ENCODE measurements around the gene TAS2R4.
"Not testable (repeated sequence)": the region's sequence is repeated elsewhere in the genome, so short reads cannot be mapped to it uniquely, and the experiment has no call there.

The TAS2R4 gene, protein sequence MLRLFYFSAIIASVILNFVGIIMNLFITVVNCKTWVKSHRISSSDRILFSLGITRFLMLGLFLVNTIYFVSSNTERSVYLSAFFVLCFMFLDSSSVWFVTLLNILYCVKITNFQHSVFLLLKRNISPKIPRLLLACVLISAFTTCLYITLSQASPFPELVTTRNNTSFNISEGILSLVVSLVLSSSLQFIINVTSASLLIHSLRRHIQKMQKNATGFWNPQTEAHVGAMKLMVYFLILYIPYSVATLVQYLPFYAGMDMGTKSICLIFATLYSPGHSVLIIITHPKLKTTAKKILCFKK
- total RNA-seq: 0.07 to 1.2 (median 0.42) reads per million in 18 experiments

DNA sequence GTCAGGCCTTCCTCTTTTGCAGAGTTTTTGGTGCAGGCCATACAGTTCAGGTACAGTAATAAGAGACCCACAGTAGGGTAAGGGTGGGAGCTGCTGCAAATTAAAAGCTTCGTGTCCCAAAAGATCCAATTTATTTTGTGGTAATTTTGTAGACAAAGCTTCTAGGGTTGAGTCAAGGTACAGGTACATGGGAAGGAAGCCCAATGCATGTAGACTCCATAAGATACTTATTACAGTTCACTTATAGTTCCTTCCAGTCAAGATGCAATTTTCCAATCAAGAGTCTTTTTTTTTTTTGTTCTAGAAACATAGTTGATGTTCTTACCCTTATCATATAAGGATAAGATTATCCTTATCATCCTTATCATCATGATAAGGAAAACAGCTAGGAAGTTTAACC, at the start of gene TAS2R4:
TSS of gene TAS2R4 (plus strand) at position 301 of the 400 bp plus-strand sequence. CDS start 1,815 bp downstream, outside the sequence.
- no peak for DNase-seq

DNA sequence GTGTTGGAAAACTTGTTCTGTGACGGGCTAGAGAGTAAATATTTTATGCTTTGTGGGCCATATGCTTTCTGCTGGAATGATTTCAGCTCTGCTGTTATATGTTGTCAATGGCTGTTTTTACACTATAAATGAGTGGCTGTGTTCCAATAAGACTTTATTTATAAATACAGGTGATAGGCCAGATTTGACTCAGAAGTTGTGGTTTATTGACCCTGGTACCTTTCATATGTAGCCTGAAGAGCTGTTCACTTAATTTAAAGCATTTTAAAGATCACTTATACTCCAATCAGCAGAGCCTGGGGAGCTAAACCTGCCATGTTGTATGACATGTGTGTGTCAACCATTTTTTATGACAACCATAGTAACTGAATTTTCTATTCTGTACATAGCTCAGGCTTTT, 47.5 kb upstream of the TAS2R4 start:
- no peak for DNase-seq

DNA sequence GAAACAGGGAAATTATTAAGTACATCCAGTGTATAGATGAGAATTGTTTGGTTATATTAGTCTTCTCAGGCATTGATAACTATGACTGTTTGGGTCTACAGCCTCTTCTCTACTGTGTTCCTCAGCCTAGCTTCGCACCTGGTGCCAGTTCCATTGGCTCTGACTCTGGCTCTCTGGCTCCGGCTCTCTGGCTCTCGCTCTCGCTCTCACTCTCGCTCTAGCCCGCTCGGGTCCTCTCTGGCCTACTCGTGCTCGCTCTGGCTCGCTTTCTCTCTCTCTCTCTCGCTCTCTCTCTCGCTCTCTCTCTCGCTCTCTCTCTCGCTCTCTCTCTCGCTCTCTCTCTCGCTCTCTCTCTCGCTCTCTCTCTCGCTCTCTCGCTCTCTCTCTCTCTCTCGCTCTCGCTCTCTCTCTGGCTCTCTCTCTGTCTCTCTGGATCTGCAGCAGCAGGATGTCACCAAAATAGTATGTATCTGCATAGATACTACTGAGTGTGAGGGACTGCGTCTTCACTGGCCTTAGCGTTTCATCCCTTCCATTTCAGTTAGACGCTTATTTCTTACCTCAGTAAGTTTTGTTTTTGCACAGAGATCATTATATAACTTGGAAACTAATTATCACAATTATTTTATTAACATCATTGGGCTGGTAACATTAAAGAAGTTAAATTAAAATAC, 44.9 kb upstream of the TAS2R4 start:
- no peak for DNase-seq

DNA sequence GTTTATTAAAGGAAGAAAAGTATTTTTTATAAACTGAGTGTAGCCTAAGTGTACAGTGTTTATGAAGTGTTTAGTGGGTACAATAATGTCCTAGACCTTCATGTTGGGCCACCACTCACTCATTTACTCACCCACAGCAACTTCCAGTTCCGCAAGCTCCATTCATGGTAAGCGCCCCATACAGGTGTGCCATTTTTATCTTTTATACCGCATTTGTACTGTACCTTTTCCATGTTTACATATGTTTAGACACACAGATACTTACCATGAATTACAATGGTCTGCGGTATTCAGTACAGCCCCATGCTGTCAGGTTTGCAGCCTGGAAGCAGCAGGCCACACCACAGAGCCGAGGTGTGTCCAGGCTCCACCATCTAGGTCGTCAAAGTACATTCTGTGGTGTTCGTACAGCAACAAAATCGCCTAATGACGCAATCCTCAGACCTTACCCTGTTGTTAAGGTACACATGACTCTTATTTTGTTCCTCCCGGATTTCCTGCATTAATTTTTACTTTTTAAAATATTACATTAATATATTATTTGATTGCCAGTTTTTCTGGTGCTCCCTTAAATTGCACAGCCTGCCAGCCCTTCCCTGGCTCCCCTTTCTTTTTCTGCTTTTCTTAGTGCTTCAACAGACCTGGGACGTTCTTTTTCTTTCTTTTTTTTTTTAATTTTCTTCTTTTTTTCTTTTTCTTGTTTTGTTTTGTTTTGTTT, 39.2 kb upstream of the TAS2R4 start:
- peak; percentile 13 to 19 for DNase-seq

DNA sequence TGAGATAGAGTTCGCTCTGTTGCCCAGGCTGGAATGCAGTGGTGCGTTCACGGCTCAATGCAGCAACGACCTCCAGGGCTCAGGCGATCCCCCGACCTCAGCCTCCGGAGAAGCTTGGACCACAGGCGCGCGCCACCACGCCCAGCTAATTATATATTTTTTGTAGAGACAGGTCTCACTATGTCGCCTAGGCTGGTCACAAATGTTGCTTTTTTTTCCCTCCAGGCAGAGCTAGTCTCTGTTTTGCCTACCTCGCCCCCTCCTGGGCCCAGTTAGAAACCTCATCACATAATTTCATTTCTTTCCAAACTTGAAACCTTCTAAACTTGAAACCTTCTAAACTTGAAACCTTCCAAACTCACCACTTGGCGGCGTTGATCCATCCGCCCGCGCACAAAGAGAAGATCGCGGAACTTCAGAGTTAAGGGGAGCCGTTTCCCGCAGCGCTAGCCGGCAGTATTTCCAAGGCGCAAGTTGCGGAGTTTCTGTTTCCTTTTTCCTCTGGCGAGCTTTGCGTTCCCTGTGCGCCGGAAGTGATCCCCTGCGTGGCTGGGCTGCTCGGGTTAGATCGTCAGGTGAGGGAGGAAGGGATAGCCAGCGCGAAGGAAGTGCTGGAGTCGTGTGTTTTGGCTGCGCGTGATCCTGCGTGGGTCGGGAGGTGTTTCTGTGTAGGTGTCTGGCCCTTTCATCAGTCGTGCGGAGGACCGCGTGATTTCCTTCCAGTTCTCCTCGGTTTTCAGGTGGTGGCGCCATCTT, 38.5 kb upstream of the TAS2R4 start, which contains the start of gene SSBP1:
TSS of gene SSBP1 (plus strand) at position 523 of the 756 bp plus-strand sequence. CDS start 809 bp downstream, outside the sequence.
- DNase-seq: peak; percentile 98

DNA sequence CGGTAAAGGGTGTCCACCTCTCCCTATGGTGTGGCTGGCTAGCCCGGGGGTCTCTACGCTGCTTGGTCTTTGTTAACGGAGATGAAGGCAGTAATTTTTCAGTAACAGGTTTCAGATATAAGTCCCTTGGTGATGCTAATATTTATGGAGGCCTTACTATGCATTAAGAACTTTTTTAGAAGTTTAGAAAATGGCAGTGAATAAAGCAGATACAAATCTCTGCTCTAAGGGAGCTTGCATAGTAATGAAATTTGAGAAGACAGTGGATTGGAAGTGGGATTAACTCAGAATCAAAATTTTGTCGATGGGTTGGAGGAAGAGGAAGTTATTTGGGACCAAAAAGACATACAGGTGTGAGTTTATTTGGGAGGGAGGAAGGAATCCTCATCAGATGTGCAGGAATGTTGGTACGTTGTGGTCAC, 37.9 kb upstream of the TAS2R4 start:
- no peak for DNase-seq

DNA sequence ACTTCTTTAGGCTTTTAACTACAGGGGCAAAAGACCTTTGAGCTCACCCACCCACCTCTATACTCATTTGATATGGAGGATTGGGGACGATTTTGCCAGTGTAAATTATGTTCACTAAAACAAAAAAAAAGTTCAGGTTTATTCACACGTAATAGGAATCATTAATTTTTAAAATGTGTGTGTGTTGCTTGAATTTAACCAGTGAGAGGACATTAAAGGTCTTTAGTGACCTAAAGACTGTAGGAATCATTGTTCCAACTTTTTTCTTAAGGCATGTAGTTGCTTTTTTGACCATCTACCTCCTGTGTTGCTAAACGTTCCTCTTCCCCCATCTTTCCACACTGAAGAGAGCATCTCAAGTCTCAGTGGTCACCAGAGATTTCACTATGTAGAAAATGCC, 37.2 kb upstream of the TAS2R4 start:
- no peak for DNase-seq

DNA sequence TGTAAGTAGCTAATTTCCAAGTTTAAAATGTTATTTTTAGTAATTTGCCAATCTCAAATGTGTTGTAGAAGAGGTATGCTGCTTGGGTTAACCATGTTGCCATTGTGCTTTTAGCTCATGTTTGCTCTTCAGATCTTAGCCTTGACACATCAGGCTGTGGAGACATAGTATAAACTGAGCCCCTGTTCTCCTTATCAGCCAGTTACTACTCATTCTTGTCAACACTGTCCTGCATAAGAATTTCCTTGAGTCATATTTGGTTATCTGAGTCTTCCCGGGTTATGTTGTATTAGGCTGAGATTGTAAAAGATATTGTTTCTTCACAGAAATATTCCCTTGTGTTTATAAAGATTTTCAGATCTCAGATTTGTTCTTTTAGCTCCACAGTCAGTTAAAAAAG, 34.2 kb upstream of the TAS2R4 start:
- DNase-seq: no peak

DNA sequence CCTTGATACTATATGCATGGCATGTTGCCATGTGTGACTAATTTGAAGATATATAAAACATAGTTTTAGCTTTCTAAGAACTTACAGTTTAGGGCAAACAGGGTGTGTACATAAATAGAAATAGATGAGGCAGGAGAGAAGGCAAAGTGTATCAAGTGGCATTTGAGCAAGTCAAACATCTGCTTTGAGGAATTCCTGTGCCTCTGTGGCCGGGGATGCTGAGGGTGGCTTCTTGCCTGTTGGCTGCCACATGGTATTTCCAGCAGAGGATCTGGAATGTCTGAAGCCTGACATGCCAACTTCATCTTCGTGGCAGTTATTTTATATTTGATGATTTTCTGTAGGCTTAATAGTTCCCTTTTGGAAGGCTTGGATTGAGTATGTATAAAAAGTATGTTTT, 32.3 kb upstream of the TAS2R4 start:
- no peak for DNase-seq

DNA sequence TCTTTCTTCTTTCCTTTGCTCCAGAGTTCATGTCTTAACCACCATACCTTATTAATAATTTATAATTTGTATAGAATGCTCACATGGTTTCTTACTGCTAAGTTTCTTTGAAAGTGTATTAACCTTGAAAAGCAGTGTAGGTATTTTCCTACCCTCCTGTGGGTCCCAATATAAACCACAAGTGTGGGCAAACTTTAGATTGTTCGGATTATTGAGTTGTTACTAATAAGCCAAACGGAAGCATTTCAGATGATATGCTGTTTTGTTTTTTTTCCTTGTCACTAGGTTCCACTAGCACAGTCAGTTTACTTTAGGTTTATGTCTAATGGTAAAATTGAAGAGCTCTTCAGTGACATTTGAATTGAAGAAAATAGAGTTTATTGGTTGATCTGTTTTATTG, 28.1 kb upstream of the TAS2R4 start:
- DNase-seq: no peak

DNA sequence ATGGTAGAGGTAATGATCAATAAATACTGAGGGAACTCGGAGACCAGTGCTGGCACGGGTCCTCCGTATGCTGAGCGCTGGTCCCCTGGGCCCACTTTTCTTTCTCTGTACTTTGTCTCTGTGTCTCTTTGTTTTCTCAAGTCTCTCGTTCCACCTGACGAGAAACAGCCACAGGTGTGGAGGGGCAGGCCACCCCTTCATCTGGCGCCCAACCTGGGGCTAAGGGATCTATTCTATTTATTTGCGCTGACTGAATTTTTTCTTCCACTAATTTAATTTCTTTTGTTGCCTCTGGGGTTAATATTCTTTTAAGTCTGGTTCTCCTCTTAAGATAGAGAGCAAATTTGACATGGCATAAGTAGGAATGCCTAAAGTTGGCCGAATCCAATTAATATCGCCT, 24.6 kb upstream of the TAS2R4 start:
- not testable (repeated sequence) for DNase-seq

DNA sequence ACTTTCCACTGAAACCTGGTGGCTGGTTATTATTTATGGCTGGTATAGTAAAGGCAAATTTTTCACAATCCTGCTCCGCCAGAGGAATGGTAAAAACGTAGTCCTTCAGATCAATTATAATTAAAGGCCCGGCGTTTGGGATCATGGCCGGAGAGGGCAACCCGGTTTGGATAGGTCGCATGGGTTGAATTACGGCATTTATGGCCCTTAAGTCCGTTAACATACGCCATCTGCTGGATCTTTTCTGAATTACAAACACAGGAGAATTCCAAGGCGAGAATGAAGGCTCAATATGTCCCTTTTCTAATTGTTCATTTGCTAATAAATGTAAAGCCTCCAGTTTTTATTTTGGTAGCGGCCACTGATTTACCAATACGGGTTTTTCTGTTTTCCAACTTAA, 23.8 kb upstream of the TAS2R4 start:
- DNase-seq: peak in 1 of 2 donors; percentile 3

DNA sequence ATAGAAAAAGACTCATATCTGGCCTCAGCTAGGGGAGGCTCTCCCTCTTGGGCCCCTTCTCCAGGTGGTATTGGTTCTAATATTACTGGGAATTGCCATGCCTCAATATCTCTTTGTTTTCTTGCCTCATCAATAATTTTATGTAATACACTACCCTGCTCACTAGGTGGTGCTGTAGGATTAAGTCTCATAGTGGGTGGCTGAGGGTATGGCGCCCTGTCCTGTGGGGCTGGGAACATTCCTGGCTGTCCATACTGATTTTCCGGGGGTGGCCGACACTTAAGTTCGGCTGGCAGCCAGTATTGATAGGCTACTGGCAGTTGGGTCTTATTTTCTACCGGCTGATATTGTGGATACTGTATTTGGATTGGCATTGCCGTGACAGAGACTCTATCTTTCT, 21.5 kb upstream of the TAS2R4 start:
- peak; percentile 17 to 49 for DNase-seq

DNA sequence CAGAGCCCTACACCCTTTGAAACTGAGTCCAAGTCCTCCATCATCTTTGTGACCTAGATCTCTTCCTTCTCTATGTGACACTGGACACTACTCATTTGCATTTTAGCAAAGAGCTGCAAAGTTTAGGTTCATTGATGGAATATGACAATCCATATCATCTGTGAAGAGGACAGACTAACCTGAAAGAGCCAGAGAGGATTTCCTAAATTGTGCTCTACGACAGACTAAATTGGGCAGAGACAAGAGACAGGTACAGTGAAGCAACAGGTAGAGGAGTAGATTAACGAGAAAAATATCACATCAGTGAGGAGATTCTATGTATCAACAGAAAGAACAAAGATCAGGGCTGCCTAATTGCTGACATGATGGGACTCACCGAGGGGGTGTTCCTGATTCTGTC, 12.7 kb upstream of the TAS2R4 start, which contains the start of gene TAS2R3:
TSS of gene TAS2R3 (plus strand) at position 301 of the 400 bp plus-strand sequence. CDS start at position 363, 62 bp downstream.
- DNase-seq: no peak

DNA sequence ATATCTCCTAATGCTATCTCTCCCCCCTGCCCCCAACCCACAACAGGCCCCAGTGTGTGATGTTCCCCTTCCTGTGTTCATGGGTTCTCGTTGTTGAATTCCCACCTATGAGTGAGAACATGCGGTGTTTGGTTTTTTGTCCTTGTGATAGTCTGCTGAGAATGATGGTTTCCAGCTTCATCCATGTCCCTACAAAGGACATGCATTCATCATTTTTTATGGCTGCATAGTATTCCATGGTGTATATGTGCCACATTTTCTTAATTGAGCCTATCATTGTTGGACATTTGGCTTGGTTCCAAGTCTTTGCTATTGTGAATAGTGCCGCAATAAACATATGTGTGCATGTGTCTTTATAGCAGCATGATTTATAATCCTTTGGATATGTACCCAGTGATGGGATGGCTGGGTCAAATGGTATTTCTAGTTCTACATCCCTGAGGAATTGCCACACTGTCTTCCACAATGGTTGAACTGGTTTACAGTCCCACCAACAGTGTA, 6.3 kb upstream of the TAS2R4 start:
- not testable (repeated sequence) for DNase-seq

DNA sequence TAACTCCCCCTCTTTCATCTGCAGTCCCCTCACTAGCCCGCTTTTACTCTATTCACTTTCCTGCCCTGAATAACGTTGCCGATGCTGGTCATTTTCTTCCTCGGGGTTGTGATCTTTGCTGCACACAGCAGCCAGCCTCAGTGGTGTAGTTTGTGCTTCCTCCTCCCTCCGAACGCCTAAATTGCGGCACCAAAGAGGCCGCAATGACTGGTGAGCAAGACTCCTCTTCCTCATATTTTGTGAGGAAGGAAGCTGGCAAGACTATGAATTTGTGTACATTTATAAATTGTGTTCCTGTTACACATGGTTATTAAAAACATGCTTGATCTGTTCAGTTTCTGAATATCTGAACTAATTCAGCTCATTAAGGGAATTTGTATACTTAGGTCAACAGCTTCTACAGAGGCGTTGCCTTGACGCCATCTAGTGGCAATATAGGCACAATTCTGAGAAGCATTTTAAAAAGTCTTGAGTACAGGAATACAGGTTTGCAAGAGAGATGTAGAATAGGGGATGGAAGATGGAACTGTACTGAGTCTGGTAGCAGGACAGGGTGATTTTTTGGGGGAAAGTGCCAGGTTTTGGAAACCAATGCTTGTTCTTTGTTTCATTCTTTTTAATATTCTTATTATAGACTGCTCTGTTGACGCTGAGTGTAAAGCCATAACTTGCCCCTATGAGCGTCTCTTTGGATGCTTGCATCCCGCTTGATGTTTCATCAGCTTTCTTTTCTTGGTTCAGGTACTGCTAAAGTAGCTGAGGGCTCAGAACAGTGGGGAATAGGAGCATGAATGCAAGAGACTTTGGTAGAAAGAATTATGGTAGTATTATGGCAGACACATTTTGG, 9.5 kb downstream of the TAS2R4 start:
- peak; percentile 48 to 55 for DNase-seq

DNA sequence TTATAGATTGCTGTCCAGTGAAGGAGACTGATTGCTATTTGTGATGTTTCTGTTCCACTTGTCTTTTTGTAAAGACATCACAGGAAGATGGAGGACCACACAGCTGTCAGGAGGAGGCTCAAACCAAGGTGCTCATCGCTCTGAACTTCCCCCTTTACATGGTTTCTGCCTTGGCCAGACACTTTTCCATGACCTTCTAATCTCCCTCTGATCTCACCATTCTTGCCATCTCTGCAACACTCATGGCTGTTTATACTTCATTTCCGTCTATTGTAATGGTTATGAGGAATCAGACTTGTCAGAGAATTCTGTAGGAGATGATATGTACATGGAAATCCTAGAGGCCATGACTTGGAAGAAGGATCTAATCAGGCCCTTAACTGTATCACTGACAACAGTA, 11.8 kb downstream of the TAS2R4 start:
- no peak for DNase-seq

DNA sequence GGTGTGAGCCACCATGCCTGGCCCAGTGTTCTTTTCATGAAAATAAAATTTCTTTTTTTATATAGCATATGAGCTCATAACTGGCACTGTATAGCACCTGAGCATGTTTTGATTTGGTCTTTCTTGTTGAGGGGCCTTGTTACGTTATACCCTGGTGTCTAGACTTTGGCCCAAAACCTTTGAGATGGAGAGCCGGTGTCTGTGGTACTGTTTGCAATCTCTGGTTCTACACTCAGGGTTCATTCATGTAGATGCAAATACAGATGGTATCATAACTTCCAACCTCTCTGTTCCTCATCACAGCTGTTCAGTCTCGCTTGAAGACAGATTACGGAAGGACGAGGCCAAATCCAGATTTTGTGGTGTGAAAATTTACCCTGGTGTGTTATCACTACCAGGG, 13.4 kb downstream of the TAS2R4 start, which contains the start of gene TAS2R5:
TSS of gene TAS2R5 (plus strand) at position 301 of the 400 bp plus-strand sequence. CDS start 145 bp downstream, outside the sequence.
- DNase-seq: no peak

DNA sequence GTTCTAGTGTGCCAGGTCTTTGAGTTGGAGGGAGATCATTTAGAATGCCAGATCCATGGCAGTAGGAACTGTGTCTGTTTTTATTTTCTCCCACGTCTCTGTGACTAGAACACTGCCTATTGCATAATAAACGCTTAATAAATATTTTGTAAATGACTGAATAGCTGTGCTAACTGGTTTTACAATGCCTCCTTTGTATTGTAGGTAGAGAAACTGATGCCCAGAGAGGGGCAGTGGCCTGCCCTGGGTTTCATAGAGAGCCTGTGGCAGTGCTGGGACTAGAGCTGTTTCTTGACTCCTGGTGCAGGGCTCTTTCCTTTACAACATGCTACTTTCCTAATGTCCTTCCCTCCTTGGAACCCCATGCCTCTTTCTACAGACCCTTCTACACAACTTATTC, 16.1 kb downstream of the TAS2R4 start:
- DNase-seq: no peak

DNA sequence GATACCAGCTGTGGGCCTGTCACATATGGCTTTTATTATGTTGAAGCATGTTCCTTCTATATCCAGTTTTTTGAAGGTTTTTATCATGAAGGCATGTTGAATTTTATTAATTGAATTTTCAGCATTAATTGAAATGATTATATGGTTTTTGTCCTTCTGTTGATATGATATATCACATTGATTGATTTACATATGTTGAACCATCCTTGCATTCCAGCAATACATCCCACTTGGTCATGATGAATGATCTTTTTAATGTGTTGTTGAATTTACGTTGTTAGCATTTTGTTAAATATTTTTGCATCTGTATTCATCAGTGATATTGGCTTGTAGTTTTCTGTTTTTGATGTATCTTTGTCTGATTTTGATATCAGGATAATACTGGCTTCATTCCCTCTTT, 43.6 kb downstream of the TAS2R4 start:
- DNase-seq: no peak

DNA sequence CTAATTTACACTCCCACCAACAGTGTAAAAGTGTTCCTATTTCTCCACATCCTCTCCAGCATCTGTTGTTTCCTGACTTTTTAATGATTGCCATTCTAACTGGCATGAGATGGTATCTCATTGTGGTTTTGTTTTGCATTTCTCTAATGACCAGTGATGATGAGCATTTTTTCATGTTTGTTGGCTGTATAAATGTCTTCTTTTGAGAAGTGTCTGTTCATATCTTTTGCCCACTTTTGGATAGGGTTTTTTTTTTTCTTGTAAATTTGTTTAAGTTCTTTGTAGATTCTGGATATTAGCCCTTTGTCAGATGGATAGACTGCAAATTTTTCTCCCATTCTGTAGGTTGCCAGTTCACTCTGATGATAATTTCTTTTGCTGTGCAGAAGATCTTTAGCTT, 46.0 kb downstream of the TAS2R4 start:
- DNase-seq: not testable (repeated sequence)
